NCI-H2081 treated with DMSO at 0.1 percent for 48 hours (cell line): ENCODE data around the gene ARL2BP.

Experiments used
- DNase-seq: peaks from one replicate; lab custom pipeline; 2025; lab: John Stamatoyannopoulos, UW

The ARL2BP gene

DNA sequence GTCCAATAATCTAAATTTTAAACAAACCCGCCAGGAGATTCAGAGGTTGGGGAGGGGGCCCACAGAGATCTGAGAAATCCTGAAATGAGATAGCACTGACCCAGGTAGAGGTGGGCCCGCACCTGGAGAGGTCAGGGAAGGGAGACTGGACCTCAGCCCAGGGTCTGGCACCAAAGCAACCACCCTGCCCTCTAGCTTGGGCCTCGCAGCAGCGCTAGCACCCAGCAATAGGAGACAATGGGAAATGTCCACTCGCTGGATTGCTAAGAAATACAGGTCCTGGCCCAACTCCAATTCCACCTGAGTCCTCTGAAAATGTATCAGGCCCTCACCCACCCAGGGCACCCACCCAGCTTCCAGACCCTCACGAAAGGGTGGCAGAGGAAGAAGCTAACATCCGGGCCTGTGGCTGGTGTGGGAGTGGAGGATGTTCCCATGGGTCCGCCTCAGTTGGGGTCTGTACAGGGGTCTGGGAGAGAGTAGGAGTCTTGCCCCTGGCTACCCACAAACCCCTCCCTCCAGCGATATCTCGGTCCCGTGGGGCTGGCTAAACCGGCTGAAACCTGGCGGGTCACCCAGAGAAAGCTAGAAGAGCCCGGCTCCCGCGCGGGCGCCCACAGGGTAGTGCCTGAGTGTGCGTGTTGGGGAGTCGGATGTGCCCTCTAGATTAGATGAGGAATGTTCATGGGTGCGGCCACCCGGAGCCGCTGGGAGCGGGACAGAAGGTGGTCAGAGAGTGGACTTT is 38.3 kb downstream of the ARL2BP start:
- no peak for DNase-seq

DNA sequence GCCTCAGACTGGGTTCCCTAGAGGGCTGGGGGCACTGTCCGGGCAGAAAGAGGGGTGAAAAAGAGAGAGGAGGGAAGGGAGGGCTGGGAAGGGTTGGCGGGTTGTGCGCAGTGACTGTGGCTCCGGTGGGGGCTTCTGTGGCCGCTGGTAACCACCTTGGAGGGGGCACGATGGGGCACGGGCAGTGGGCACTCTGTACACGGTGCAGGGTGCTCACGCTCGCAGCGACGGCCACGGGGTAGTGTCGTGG is 38.8 kb downstream of the ARL2BP start:
- no peak for DNase-seq

GRCh38 chr16:57284209-57284951 is 39.3 kb downstream of the ARL2BP start, which contains the start of gene PLLP:
Gene PLLP (minus strand): TSS chr16:57284672. CDS start chr16:57284540, 132 bp downstream.
- DNase-seq, result no peak

DNA sequence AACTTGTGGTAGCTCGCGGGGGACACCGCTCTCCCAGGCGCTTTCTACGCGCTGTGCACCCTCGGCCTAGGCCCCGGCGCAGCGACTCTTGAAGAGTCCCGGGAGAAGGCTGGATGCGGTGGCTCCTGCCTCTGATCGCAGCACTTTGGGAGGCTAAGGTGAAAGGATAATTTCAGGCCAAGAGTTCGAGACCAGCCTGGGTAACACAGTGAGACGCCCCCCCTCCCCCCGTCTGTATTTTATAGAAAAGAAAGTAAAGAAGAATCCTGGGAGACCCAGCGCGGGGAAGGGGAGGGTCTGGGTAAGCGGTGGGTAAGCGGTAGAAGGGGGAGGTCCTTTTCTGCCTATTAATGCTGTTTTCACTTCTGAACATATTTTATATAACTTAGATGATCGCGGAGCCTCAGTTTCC is 39.9 kb downstream of the ARL2BP start:
- DNase-seq, result no peak

GRCh38 chr16:57285379-57285778 is 40.3 kb downstream of the ARL2BP start:
- no peak for DNase-seq

- no peak for DNase-seq
Measured at GRCh38 chr16:57289391-57290257, 44.6 kb downstream of the ARL2BP start.

GRCh38 chr16:57297856-57298255 is 52.8 kb downstream of the ARL2BP start:
- DNase-seq, result no peak

GRCh38 chr16:57299009-57299718 is 54.1 kb downstream of the ARL2BP start:
- DNase-seq, result no peak

- DNase-seq, result peak; percentile 41
Measured at GRCh38 chr16:57299719-57300386, 54.8 kb downstream of the ARL2BP start.

DNA sequence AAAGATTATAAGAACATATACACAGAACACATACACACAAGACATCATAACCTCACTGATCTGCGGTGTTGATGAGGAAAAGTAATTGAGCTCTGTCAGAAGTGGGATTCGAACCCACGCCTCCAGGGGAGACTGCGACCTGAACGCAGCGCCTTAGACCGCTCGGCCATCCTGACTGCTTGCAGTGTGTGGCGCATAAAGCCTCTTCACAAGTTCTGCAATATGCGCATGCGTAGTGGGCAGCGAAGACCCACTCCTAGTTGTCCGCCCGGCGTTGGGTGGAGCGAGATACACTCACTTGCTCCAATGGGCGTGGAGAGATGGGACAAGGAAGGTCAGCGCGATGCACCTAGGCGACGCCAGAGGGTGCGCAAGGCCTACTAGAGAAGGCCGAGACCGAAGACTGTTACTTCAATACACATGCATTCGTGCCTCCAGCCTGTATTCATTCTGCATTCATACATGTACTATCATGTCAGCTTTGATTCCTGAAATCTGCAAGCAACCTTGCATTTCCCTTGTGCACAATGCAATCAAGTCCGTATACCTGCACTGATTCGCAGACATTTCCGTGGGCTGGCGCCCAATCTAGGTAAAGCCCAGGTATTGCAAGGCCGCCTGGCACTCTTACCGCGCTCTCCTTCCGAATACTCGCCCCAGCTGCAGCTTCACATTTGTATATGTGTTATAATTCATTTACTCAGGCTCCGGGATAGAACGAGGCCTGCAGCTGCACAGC is 55.5 kb downstream of the ARL2BP start:
- peak; percentile 87 for DNase-seq

- no peak for DNase-seq
Measured at GRCh38 chr16:57301126-57301817, 56.2 kb downstream of the ARL2BP start.
